Retina (tissue), 1 donor: ENCODE results near the gene RTEL1.
"Not testable (repeated sequence)": the region's sequence is repeated elsewhere in the genome, so short reads cannot be mapped to it uniquely, and the experiment has no call there.

Experiments used
- DNase-seq: peaks from one replicate; pipeline ENCODE4 v3.0.0-alpha.2; 2016

The RTEL1 gene

DNA sequence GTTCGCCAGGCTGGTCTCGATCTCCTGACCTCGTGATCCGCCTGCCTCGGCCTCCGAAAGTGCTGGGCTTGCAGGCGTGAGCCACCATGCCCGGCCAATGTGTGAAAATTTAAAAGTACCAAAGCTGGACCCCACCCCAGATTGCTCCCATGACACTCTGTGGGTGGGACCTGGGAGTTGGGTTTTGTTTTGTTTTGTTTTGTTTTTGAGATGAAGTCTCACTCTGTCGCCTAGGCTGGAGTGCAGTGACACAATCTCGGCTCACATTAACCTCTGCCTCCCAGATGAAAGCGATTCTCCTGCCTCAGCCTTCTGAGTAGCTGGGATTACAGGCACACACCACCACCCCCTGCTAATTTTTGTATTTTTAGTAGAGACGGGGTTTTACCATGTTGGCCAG is 13.6 kb downstream of the RTEL1 start:
- DNase-seq = not testable (repeated sequence)

DNA sequence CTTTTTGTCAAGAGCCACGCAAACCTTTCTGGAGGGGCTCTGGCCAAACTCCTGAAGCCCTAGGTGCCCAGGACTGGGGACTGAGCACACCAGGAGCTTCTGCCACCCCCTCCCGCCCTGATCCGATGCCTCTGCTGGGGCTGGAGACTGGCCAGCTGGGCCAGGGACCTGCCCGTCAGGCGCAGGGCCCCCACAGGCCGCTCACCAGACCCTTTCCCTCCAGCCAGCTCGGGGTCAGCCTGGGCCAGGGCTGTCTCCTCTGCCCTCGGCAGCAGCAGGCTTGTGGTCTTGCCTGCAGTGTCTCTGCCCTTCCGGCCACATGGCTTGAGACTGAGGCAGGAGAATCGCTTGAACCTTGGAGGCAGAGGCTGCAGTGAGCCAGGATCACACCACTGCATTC is 14.6 kb downstream of the RTEL1 start:
- no peak for DNase-seq

GRCh38 chr20:63673951-63674350 is 15.8 kb downstream of the RTEL1 start:
- no peak for DNase-seq

DNA sequence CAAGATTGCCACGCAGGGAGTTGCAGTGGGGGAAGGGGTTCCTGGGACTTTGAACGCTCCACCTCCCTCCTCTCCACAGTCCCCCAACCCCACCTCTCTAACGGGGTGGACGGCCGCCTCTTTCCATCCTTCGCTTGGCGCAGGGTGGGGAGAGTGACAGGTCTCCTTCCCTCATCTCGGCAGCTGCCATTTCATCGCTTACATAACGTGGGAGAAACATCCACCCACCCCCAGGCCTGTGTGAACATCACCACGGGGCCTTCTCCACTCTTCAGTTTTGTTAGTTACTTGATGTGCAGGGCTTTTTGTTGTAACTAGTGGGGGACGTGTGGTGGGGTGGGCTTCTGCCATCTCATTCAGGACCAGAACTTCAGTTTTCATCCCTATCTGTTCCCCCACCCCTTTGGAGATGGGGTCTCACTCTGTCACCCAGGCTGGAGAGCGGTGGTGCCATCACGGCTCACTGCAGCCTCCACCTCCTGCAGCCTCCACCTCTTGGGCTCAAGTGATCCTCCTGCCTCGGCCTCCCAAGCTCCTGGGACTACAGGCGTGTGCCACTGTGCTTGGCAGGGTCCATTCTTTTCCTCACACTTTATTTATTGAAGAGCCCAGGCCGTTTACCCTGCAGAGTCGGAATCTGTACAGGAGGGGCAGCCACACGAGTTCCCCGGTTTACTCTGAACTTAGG is 17.7 kb downstream of the RTEL1 start:
- DNase-seq = no peak

DNA sequence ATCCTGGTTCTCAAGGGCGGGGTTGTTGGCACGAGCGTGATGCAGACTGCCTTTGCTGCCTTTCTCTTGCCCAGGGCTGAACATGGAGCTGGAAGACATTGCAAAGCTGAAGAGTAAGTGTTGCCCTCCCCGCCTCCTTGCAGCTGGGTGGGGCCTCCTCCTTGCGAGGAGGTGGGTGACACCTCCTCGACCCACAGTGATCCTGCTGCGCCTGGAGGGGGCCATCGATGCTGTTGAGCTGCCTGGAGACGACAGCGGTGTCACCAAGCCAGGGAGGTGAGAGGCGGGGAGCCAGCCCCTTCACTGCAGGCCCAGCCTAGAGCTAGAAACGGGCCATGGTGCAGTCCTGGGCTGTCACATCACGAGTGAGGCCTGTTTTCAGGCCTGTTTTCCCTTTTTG is 20.0 kb downstream of the RTEL1 start:
- no peak for DNase-seq

DNA sequence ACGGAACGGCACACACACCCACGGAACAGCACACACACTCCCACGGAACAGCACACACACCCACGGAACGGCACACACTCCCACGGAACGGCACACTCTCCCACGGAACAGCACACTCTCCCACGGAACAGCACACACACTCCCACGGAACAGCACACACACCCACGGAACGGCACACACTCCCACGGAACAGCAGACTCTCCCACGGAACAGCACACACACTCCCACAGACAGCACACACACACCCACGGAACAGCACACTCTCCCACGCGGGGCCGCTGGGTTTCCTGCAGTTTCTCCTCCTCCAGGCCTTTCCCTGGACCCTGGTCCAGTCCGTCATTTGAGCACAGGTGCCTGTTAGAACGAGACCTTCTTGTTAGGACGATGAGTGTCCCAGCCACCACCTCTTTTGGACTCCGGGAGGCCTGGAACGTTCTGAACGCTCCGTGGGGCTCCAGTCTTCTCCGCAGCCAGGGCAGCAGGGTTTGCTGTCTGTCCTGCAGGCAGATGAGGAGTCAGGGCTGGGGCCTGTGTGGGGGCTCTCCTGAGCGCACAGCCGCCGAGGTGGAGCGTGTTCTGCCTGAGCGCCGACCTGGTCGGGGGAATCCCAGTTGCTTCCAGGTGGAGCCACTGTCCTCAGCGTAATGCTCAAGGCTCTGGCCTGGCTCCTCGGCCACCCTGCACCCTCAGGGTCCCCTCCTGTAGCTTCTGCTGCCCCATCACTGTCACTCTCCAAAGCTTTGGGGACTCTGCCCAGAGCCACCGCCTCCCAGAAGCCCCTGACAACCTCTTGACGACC is 20.8 kb downstream of the RTEL1 start:
- no peak for DNase-seq

DNA sequence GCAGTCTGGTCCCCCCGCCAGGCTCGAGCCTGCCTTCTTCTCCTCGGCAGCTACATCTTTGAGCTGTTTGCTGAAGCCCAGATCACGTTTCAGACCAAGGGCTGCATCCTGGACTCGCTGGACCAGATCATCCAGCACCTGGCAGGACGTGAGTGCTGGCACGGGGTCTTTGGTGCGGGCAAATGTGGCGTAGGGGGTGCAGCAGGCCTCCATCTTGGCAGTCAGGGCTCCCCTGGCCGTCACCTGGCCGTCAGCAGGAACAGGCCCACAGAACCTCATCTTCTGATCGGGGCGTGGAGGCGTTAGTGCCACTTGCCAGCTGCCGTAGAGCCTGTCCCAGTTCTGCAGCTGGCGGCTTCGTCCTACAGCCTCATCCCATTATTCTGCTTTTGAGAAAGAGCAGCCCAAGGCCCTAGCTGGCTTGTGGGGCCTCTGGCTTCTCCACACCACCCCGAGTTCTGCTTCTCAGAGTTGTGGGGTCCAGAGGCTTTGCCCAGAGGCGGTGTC is 21.7 kb downstream of the RTEL1 start:
- no peak for DNase-seq

DNA sequence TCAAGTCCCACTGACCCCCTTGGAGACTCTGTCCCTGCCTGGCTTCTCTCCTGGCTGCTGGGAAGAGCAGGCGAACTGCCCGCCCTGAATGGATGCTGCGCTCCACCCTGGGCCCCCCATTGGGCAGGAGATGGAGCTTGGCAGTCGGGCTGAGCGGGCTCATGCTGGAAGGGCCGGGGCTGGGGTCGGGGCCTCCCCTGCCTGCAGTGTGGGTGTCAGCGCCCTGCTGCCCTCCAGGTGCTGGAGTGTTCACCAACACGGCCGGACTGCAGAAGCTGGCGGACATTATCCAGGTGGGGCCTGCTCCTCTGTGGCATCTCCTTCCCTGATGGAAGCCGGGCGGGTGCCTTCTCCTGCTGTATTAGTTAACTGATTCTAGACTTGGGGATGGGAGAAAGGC is 22.3 kb downstream of the RTEL1 start:
- no peak for DNase-seq

- DNase-seq = no peak
These were observed 22.9 kb downstream of the RTEL1 start for GRCh38 chr20:63680857-63681608.

DNA sequence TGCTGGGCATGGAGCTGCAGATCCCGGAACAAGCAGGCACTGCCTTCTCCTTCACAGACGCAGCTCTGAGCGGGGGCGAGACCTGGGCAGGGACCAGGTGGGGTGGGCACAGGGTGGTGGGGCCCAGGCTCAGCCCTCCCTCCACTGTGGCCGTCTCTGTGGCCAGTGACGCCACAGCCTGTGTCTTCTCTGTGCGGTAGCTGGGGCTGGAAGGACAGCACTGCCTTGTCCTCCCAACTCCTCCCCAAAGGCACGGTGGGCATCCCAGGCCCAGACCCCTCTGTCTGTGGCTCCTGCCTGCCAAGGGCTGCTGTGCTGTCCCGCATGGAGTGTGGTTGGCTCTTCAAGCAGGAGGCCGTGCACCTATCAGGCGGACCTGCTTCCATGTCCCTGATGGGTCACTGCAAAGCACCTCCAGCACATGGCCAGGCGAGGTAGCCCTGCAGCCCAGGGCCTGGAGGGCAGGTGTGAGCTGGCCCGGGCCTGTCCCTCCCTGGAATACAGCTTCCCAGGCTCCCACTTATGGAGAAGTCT is 23.6 kb downstream of the RTEL1 start:
- no peak for DNase-seq

DNA sequence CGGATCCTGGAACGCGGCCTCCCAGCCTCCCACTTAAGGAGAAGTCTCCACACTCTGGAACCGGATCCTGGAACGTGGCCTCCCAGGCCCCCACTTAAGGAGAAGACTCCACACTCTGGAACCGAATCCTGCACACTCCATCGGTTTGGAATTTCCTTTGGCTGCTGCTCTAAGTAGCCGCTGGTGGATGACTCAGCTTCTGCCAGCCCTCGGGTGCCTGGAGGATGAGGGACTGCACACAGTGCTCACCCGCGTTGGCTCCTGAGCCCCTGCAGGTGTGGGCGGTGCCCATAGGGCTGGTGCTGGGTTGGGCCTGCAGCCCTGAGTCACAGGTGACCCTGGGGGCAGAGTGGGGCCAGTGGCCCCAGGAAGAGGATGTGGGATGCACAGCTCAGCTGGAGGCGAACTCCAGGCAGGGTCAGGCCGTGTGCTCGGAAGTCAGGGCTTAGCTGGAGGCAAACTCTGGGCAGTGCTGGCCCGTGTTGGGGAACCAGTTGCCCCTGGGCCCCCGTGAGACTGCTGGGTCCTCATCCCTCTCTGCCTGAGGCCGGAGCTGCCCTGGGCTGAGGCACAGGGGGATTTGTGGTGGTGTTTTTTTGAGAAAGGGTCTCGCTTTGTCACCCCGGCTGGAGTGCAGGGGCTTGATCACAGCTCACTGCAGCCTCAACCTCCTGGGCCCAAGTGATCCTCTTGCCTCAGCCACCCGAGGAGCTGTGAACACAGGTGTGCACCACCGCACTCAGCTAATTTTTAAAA is 24.4 kb downstream of the RTEL1 start:
- no peak for DNase-seq

DNA sequence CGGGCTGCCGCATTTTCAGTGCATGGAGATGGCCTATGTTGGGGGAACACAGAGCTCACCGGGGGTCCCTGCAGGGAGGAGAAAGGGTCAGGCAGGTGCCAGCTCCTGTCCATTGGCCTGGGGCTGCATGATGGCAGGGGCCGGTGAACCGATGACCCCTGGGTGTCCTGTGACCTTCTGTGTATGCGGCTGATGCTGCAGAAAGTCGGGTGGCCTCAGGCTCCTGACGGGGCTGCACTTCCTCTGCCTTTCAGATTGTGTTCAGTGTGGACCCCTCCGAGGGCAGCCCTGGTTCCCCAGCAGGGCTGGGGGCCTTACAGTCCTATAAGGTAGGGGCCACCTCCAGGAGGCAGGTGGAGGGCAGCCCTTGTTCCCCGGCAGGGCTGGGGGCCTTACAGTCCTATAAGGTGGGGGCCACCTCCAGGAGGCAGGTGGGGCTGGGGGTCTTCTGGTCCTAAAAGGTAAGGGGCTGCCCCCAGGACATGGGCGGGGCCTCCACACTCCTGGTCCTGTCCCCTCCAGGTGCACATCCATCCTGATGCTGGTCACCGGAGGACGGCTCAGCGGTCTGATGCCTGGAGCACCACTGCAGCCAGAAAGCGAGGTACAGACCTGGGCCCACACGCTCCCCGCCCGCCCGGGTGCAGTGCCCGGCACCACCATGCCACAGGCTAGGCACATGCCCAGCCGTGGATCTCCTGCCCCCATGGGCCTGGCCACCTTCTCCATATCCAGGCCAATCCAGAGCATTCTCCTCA is 27.3 kb downstream of the RTEL1 start:
- no peak for DNase-seq

DNA sequence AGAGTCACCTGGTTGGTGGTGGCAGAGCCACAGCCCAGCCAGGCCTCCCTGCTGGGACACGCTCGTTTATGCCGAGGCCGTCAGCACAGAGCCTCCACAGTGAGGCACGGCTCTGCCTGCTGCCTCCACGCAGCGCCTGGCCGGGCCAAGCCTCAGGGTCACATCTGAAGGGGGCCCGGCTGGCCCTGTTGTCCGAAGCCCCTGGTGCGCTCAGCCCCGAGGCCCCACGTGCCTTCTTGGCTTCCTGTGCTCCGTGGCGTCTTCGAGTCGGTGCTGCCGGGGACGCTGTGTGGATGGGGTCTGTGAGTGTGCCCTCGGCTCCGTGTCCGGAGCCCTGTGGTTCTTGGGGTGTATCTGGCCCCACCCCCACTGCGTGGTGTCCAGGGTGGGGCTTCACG is 28.0 kb downstream of the RTEL1 start:
- DNase-seq = no peak

GRCh38 chr20:63686492-63687321 is 28.6 kb downstream of the RTEL1 start:
- peak; percentile 70 for DNase-seq

- no peak for DNase-seq
These were observed 29.5 kb downstream of the RTEL1 start for GRCh38 chr20:63687419-63688178.

DNA sequence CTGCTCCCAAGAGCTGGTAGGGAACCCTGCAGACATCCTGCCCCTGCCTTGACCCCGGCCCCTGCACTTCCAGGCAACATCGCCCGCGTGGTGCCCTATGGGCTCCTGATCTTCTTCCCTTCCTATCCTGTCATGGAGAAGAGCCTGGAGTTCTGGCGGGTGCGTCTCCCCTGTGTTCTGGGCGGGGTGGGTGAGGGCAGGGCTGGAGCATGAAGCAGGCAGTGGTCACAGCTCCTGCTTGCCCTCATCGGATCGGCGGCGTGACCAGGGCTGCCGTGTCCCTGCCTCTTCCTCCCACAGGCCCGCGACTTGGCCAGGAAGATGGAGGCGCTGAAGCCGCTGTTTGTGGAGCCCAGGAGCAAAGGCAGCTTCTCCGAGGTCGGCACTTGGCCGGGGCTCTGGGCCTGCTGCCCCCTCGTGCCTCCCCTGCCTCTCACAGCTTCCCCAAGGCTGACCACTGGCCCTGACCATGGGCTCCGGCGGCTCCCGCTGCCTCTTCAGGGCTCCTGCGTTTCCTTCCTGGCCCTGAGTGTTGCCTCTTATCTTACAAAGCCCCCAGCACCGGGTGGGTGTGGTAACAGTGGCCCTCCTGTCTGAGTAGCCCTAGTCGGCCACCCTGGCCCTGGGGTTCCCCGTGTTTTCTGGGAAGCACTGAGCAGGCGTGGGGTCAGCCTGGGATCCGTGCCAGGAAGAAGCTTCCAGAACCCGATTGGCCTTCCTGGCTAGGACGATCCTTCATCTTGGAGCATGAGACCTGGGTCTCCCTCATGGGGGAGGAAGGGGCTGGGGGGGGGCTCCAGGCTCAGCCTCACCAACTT is 30.3 kb downstream of the RTEL1 start:
- DNase-seq = no peak

GRCh38 chr20:63689046-63690002 is 31.2 kb downstream of the RTEL1 start:
- no peak for DNase-seq
